OCI-M1 (cell line): ENCODE measurements around the gene YPEL3.

Experiments used
- DNase-seq: peaks from one replicate; lab custom pipeline; 2025; lab: John Stamatoyannopoulos, UW

YPEL3 gene

GRCh38 chr16:30090610-30091331 is 5.2 kb downstream of the YPEL3 start:
- no peak for DNase-seq

DNA sequence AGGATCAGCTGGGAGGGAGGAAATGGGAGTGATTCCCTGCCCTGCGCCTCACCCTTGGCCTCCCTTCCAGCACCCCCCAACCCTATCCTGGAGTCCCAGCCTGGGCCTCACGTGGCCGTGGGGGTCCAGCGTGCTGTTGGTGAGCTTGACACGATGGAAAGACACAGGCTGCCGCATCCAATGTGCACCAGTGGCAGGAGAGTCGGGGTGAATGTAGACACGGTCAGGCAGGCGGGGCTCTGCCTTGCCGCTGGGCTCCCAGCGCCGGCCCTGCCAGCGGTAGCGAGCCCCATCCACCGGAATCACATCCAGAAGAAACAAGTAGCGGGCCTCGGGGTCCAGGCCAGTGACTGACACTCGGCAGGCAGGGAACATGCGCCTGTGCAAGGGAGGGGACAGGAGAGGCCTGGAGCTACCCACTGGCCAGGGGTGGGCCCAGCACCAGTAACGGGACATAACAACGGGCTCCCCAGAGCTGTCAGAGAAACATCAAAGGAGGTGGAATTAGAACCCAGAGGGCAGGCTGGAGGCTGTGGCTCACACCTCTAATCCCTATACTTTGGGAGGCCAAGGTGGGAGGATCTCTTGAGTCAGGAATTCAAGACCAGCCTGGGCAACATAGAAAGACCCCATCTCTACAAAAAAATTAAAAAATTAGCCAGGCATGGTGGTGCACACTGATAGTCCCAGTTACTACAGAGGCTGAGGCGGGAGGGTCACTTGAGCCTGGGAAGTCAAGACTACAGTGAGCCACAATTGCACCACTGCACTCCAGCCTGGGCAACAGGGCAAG is 7.0 kb downstream of the YPEL3 start:
- DNase-seq: no peak

DNA sequence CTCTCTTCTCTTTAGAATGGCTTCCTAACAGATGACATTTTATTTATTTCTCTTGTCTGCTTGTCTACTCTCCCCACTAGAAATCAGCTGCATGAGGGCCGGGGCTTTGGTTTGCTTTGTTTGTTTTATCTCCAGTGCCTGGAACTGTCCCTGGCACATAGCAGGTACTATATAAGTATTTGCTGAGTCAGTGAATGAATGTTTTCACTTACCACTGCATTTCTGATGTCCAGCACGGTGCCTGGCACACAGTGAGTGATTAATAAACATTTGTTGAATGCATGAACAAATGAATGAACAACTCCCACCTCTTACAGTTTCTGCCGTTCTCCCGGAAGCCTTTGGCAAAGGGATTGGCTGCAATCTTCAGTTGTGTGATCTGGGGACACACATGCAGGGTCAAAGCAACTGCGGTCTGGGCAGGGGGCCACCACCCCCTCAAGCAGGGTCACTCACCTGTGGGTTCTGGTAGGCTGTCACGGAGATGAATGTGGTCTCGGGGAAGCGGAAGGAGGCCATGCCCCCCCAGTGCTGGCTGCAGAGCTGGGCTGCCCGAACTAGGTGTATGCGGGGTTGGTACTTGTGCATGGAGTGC is 7.7 kb downstream of the YPEL3 start:
- no peak for DNase-seq

GRCh38 chr16:30087181-30087898 is 8.7 kb downstream of the YPEL3 start:
- DNase-seq: peak; percentile 35

- DNase-seq: no peak
Measured at GRCh38 chr16:30086291-30087140, 9.5 kb downstream of the YPEL3 start.

GRCh38 chr16:30085820-30086219 is 10.2 kb downstream of the YPEL3 start:
- no peak for DNase-seq

GRCh38 chr16:30085247-30085646 is 10.8 kb downstream of the YPEL3 start:
- no peak for DNase-seq

DNA sequence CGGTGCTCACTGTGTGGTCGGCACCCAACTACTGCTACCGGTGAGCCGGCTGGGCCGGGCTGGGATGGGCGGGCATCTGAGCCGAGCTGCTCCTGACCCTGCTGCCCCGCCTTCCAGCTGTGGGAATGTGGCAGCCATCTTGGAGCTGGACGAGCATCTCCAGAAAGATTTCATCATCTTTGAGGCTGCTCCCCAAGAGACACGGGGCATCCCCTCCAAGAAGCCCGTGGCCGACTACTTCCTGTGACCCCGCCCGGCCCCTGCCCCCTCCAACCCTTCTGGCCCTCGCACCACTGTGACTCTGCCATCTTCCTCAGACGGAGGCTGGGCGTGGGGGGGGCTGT is 11.2 kb downstream of the YPEL3 start:
- no peak for DNase-seq

- no peak for DNase-seq
Measured at GRCh38 chr16:30084096-30084815, 11.8 kb downstream of the YPEL3 start.

DNA sequence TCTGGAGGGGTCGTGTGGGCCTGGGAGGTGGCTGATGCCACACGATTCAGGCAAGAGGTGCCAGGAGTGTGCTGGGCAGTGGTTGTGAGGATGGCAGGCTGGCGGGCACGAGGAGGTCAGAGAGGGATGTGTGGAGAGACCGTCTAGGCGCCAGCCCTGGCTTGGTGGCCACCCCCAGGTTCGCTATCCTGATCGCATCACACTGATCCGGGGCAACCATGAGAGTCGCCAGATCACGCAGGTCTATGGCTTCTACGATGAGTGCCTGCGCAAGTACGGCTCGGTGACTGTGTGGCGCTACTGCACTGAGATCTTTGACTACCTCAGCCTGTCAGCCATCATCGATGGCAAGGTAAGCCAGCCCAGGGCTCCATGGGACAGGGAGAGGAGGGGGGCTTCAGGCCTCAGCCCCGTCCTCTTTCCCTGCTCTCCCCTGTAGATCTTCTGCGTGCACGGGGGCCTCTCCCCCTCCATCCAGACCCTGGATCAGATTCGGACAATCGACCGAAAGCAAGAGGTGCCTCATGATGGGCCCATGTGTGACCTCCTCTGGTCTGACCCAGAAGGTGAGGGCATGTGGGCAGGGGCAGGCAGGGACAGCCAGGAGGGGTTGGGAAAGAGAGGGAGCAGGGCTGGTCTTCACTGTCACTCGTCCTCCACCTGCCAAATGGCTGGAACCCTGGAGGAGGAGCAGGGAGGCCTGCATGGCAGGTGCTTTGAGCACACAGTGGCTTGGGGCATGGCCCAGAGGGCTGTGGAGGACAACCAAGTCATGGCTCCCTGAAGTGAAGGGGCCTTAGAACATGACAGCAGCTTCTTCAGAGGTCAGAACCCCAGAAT is 12.6 kb downstream of the YPEL3 start:
- no peak for DNase-seq

GRCh38 chr16:30082545-30083090 is 13.4 kb downstream of the YPEL3 start:
- no peak for DNase-seq

- DNase-seq: no peak
Measured at GRCh38 chr16:30079480-30079879, 16.5 kb downstream of the YPEL3 start.

- DNase-seq: no peak
Measured at GRCh38 chr16:30078744-30079143, 17.3 kb downstream of the YPEL3 start.

DNA sequence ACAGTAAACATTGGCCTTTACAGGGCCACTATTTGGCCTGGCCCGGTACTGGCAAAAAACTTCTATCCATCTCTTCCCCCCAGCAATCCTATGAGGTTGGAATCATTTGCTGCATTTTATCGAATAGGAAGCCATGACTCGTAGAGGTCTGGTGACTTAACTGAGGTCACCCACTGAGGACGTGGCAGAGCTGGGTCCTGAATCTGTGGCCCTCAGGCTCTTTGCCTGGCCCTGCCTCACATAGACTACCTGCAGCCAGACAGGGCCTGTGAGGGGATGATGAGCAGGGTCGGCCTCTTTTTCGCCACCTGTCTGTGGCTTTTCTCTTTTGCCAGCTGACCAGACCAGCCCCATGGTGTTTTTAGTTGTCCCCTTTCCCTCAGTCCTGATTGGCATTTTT is 18.4 kb downstream of the YPEL3 start:
- no peak for DNase-seq

- no peak for DNase-seq
Measured at GRCh38 chr16:30076276-30076791, 19.7 kb downstream of the YPEL3 start.

DNA sequence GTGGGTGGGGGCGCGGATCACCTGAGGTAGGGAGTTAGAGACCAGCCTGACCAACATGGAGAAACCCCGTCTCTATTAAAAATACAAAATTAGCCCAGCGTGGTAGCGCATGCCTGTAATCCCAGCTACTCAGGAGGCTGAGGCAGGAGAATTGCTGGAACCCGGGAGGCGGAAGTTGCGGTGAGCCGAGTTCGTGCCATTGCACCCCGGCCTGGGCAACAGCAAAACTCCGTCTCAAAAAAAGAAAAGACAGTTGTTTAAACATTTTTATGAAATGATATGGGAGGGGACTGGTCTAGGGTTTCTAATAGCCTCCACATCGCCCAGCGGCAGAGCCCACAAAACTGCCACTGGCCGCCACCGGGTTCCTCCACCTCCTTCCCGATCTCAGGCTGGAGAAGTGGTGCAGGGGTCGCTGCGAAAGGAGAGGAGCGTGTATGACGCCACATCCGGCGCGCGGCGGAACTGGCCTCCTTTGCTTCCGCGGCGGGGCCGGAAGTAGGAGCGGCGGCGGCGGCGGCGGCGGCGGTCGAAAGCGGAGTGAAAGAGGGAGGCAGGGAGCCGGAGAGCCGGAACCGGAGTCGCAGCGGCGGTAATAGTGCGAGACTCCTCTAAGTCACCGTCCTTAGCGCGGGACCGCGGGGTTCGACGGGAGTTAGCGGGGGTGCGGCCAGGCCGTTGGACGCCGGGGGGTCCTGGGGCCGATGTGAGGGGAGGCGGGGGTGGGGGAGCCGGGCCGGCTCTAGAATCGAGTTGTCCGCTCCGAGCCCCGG is 20.3 kb downstream of the YPEL3 start, which contains the start of gene PPP4C:
Gene PPP4C, plus strand, starts transcription at position 492 of the 773 bp plus-strand sequence. CDS start 384 bp downstream, outside the sequence.
- peak; percentile 95 for DNase-seq

- no peak for DNase-seq
Measured at GRCh38 chr16:30070490-30070889, 25.5 kb downstream of the YPEL3 start.
